Ascending aorta (tissue), 2 donors: ENCODE data around the gene CD40LG. TPM values are rescaled to one million over a fixed set of nuclear protein-coding genes. Genes with fewer than 3 reads are reported as not detected.

Source experiments
- DNase-seq, 2 donors: peaks; one replicate each; pipeline ENCODE4 v3.0.0-alpha.2; 2019; ENCODE audit warnings: low spot score in 2 of 2
- H3K27ac ChIP-seq, 2 donors: fragments of 200-600 bp; sonication (generic); one replicate each; pipeline ENCODE4 v1.5.1; 2016 to 2017; ENCODE audit warnings: mild to moderate bottlenecking in 1 of 2
- H3K27me3 ChIP-seq: fragments of 200-600 bp; sonication (generic); one replicate; pipeline ENCODE4 v1.5.1; 2017
- H3K36me3 ChIP-seq, 2 donors: fragments of 200-600 bp; sonication (generic); one replicate each; pipeline ENCODE4 v1.5.1; 2016
- H3K4me1 ChIP-seq, 2 donors: fragments of 200-600 bp; sonication (generic); one replicate each; pipeline ENCODE4 v1.5.1; 2016 to 2017; ENCODE audit warnings: mild to moderate bottlenecking in 1 of 2
- H3K4me3 ChIP-seq, 2 donors: fragments of 200-600 bp; sonication (generic); one replicate each; pipeline ENCODE4 v1.5.1; 2016 to 2017; ENCODE audit warnings: mild to moderate bottlenecking in 1 of 2
- H3K9me3 ChIP-seq, 2 donors: fragments of 200-600 bp; sonication (generic); one replicate each; pipeline ENCODE4 v1.5.1; 2016
- CTCF ChIP-seq, 3 experiments: fragments of 200-600 bp in 2 of 3; fragments of 450-650 bp in 1 of 3; sonication (generic) in 2 of 3; IDR thresholded peaks; one replicate each; pipeline ENCODE4 v1.5.1; 2016 to 2019; ENCODE audit warnings: antibody characterized with exemption in 3 of 3, mild to moderate bottlenecking in 1 of 3, moderate library complexity in 1 of 3
- intact Hi-C: fragments of 100-400 bp; cut with DNase I; formaldehyde crosslinking; loops from one replicate; pipeline ENCODE4 v1.15.1; 2023
- total RNA-seq: library from RNA; depleted of rRNA; stranded (reverse); fragments of >200 nt; gene quantifications from one replicate; pipeline ENCODE4 v1.1.0, GENCODE V29; 2016

CD40LG gene
- total RNA-seq, 1 donor from 2014 or later = not detected

GRCh38 chrX:136635235-136635634 is 12.7 kb upstream of the CD40LG start:
- no peak for DNase-seq
- Histone ChIP-seq H3K9me3 (no peaks in the 10 kb centered on the region), H3K27me3 (no peaks in the 10 kb centered on the region), H3K4me3 (no peak overlapping the region), H3K36me3 (no peaks in the 10 kb centered on the region), H3K27ac (no peak overlapping the region), H3K4me1 (no peaks in the 10 kb centered on the region)
- intact Hi-C loops = no loop called here
- TF ChIP-seq CTCF (IDR thresholded peaks at IDR 0.05) = no peak

GRCh38 chrX:136636121-136636520 is 11.8 kb upstream of the CD40LG start:
- H3K27me3 ChIP-seq = no peaks in the 10 kb centered on the region
- H3K9me3 ChIP-seq = no peaks in the 10 kb centered on the region
- intact Hi-C loops = no loop called here
- H3K36me3 ChIP-seq = no peaks in the 10 kb centered on the region
- no peak overlapping the region for H3K27ac ChIP-seq
- TF ChIP-seq CTCF (IDR thresholded peaks at IDR 0.05) = no peak
- H3K4me3 ChIP-seq = no peak overlapping the region
- H3K4me1 ChIP-seq = no peaks in the 10 kb centered on the region
- no peak for DNase-seq

GRCh38 chrX:136639506-136640176 is 8.3 kb upstream of the CD40LG start:
- no peak for DNase-seq
- no peak overlapping the region for H3K4me3 ChIP-seq
- H3K27me3 ChIP-seq = no peaks in the 10 kb centered on the region
- H3K4me1 ChIP-seq = no peaks in the 10 kb centered on the region
- H3K36me3 ChIP-seq = no peaks in the 10 kb centered on the region
- TF ChIP-seq CTCF (IDR thresholded peaks at IDR 0.05) = no peak
- H3K9me3 ChIP-seq = no peaks in the 10 kb centered on the region
- H3K27ac ChIP-seq = no peak overlapping the region
- intact Hi-C loops = no loop called here

GRCh38 chrX:136643243-136643642 is 4.7 kb upstream of the CD40LG start:
- DNase-seq = no peak
- H3K4me3 ChIP-seq = no peak overlapping the region
- no peaks in the 10 kb centered on the region for H3K9me3 ChIP-seq
- TF ChIP-seq CTCF (IDR thresholded peaks at IDR 0.05) = no peak
- intact Hi-C loops = no loop called here
- no peak overlapping the region for H3K27ac ChIP-seq
- no peaks in the 10 kb centered on the region for H3K36me3 ChIP-seq
- H3K4me1 ChIP-seq = no peaks in the 10 kb centered on the region
- no peaks in the 10 kb centered on the region for H3K27me3 ChIP-seq

GRCh38 chrX:136646602-136647239 is 1.2 kb upstream of the CD40LG start:
- no peaks in the 10 kb centered on the region for H3K27me3 ChIP-seq
- no peak overlapping the region for H3K27ac ChIP-seq
- no peak for TF ChIP-seq CTCF (IDR thresholded peaks at IDR 0.05)
- H3K4me3 ChIP-seq = no peak overlapping the region
- intact Hi-C loops = no loop called here
- no peaks in the 10 kb centered on the region for H3K9me3 ChIP-seq
- H3K4me1 ChIP-seq = no peaks in the 10 kb centered on the region
- no peaks in the 10 kb centered on the region for H3K36me3 ChIP-seq
- DNase-seq = no peak
